HepG2 (cell line): ENCODE measurements around the gene PARD3. TPM values are rescaled to one million over a fixed set of nuclear protein-coding genes. Genes with fewer than 3 reads are reported as not detected.

Source experiments
- ATAC-seq: fragments of 200-7000 bp; cut with Tn5 transposase; 3 replicates; pipeline ENCODE4 v1.9.1; 2020; ENCODE audit warnings: mild to moderate bottlenecking, moderate library complexity
- BruUV-seq: library from RNA; stranded (reverse); fragments of 400-500 nt; replicated peaks from 2 replicates; lab custom pipeline; 2021; lab: Mats Ljungman, UMichigan
- CTCF ChIA-PET: fragments of 300-600 bp; formaldehyde crosslinking; extraction: SDS; loops from one replicate; lab custom pipeline; 2021; ENCODE audit warnings: low total read pairs, inconsistent platforms, low intra/inter-chr PET ratio; lab: Yijun Ruan, JAX
- POLR2A ChIA-PET: fragments of 350-600 bp; sonication (Branson Sonifier 250); formaldehyde crosslinking; loops from one replicate; lab custom pipeline; 2020; ENCODE audit warnings: antibody characterized with exemption, inconsistent platforms; lab: Yijun Ruan, JAX
- DNase-seq: peaks from one replicate; pipeline ENCODE4 v3.0.0-alpha.2; 2015; ENCODE audit warnings: low spot score
- FAIRE-seq: peaks from 3 replicates; lab custom pipeline; 2011; peaks lifted over from hg19 to GRCh38; lab: Jason Lieb, UNC
- H2AFZ ChIP-seq: one replicate; pipeline ENCODE4 v1.6.1; 2011; ENCODE audit warnings: low read length, inconsistent platforms
- H3K27ac ChIP-seq: fragments of 300-600 bp; 3 replicates; pipeline ENCODE4 v1.8.0; 2011; ENCODE audit warnings: mixed run types, mild to moderate bottlenecking, mixed read lengths, low read length, inconsistent platforms; ENCODE audit not compliant: insufficient read depth; ENCODE audit errors: extremely low read length
- H3K27me3 ChIP-seq, 2 experiments: fragments of 200-600 bp in 1 of 2; 2 replicates in 1 of 2; 3 replicates in 1 of 2; pipeline versions ENCODE4 v1.6.0 to v1.8.0; 2011; ENCODE audit warnings: low read length in 2 of 2, mild to moderate bottlenecking in 2 of 2, moderate library complexity in 2 of 2, inconsistent platforms in 1 of 2; ENCODE audit not compliant: insufficient read depth in 2 of 2, control insufficient read depth in 1 of 2
- H3K36me3 ChIP-seq, 2 experiments: fragments of 200-600 bp in 1 of 2; replicated peaks in 1 of 2; 2 replicates in 1 of 2; 3 replicates in 1 of 2; pipeline versions ENCODE4 v1.5.1 to v1.8.0; 2011; ENCODE audit warnings: low read length in 2 of 2, inconsistent platforms in 1 of 2; ENCODE audit not compliant: insufficient read depth in 2 of 2, control insufficient read depth in 1 of 2
- H3K4me1 ChIP-seq: 2 replicates; pipeline ENCODE4 v1.5.1; 2012; ENCODE audit warnings: low read length, inconsistent platforms; ENCODE audit not compliant: insufficient read depth
- H3K4me2 ChIP-seq: 2 replicates; pipeline ENCODE4 v1.6.0; 2011; ENCODE audit warnings: low read depth, low read length, inconsistent platforms
- H3K4me3 ChIP-seq, 3 experiments: fragments of 200-600 bp in 1 of 3; sonication (generic), shearing (Covaris generic) in 1 of 3; replicated peaks in 1 of 3; 2 replicates each; pipeline ENCODE4 v1.5.1; 2011 to 2016; ENCODE audit warnings: low read length in 3 of 3, inconsistent platforms in 2 of 3, low read depth in 2 of 3, mild to moderate bottlenecking in 2 of 3, control low read depth in 1 of 3, mixed read lengths in 1 of 3; ENCODE audit not compliant: insufficient read depth in 1 of 3
- H3K79me2 ChIP-seq: one replicate; pipeline ENCODE4 v1.6.1; 2011; ENCODE audit warnings: low read length, inconsistent platforms; ENCODE audit not compliant: insufficient read depth
- H3K9ac ChIP-seq: 2 replicates; pipeline ENCODE4 v1.6.0; 2011; ENCODE audit warnings: mild to moderate bottlenecking, low read depth, low read length, inconsistent platforms; ENCODE audit not compliant: insufficient read depth
- H3K9me3 ChIP-seq: 2 replicates; pipeline ENCODE4 v1.5.1; 2012; ENCODE audit warnings: mild to moderate bottlenecking, low read length
- H4K20me1 ChIP-seq: 2 replicates; pipeline ENCODE4 v1.6.0; 2011; ENCODE audit warnings: inconsistent platforms, mild to moderate bottlenecking, low read length, moderate library complexity; ENCODE audit not compliant: insufficient read depth
- AHDC1 ChIP-seq: sonication (generic); formaldehyde crosslinking; IDR thresholded peaks from 2 replicates; pipeline ENCODE4 v1.5.1; 2020; ENCODE audit warnings: mild to moderate bottlenecking, missing genetic modification reagents, borderline replicate concordance
- BHLHE40 ChIP-seq: IDR thresholded peaks from 2 replicates; pipeline ENCODE4 v1.6.1; 2011; ENCODE audit warnings: low read length, improper control_type of control experiment
- CTCF ChIP-seq: sonication (generic); formaldehyde crosslinking; IDR thresholded peaks from 2 replicates; pipeline ENCODE4 v1.5.0; 2020; ENCODE audit warnings: mild to moderate bottlenecking, missing genetic modification reagents, moderate library complexity
- FOXO1 ChIP-seq: sonication (generic); formaldehyde crosslinking; IDR thresholded peaks from 2 replicates; pipeline ENCODE4 v1.4.0; 2020; ENCODE audit warnings: missing genetic modification reagents
- FOXP1 ChIP-seq, 2 experiments: fragments of 450-650 bp in 1 of 2; IDR thresholded peaks; 2 replicates each; pipeline ENCODE4 v1.6.1; 2017 to 2018; ENCODE audit warnings: antibody characterized with exemption in 1 of 2
- MEIS2 ChIP-seq: sonication (generic); formaldehyde crosslinking; IDR thresholded peaks from 2 replicates; pipeline ENCODE4 v1.9.0; 2021; ENCODE audit warnings: mild to moderate bottlenecking, missing genetic modification reagents
- NONO ChIP-seq, 2 experiments: fragments of 450-650 bp in 1 of 2; sonication (generic) in 1 of 2; formaldehyde crosslinking in 1 of 2; IDR thresholded peaks in 1 of 2; conservative IDR thresholded peaks in 1 of 2; 2 replicates each; pipeline versions ENCODE4 v1.6.1 to v1.8.0; 2017 to 2022; ENCODE audit warnings: mild to moderate bottlenecking in 1 of 2, missing genetic modification reagents in 1 of 2, moderate library complexity in 1 of 2
- PHF21A ChIP-seq: sonication (generic); formaldehyde crosslinking; IDR thresholded peaks from 2 replicates; pipeline ENCODE4 v1.5.0; 2020; ENCODE audit warnings: mild to moderate bottlenecking, missing genetic modification reagents
- PLRG1 ChIP-seq: fragments of 450-650 bp; conservative IDR thresholded peaks from 2 replicates; pipeline ENCODE4 v1.6.1; 2016
- PRMT3 ChIP-seq: sonication (generic); formaldehyde crosslinking; IDR thresholded peaks from 2 replicates; pipeline ENCODE4 v1.8.1; 2022; ENCODE audit warnings: low read depth, mild to moderate bottlenecking, moderate library complexity, missing genetic modification reagents, borderline replicate concordance
- SMARCE1 ChIP-seq: fragments of 450-650 bp; IDR thresholded peaks from 2 replicates; pipeline ENCODE4 v1.6.1; 2017; ENCODE audit warnings: borderline replicate concordance
- ZFP37 ChIP-seq: sonication (generic); formaldehyde crosslinking; IDR thresholded peaks from 2 replicates; pipeline ENCODE4 v1.4.0; 2020; ENCODE audit warnings: missing genetic modification reagents, borderline replicate concordance
- ZNF343 ChIP-seq: sonication (generic); formaldehyde crosslinking; IDR thresholded peaks from 2 replicates; pipeline ENCODE4 v1.4.0; 2020; ENCODE audit warnings: mild to moderate bottlenecking, missing genetic modification reagents
- ZNF350 ChIP-seq: sonication (generic); formaldehyde crosslinking; IDR thresholded peaks from 2 replicates; pipeline ENCODE4 v1.4.0; 2020; ENCODE audit warnings: mild to moderate bottlenecking, low read depth, missing genetic modification reagents, borderline replicate concordance
- ZNF552 ChIP-seq: sonication (generic); formaldehyde crosslinking; IDR thresholded peaks from 2 replicates; pipeline ENCODE4 v1.9.0; 2022; ENCODE audit warnings: missing genetic modification reagents, mild to moderate bottlenecking, borderline replicate concordance
- ZSCAN20 ChIP-seq: sonication (generic); formaldehyde crosslinking; IDR thresholded peaks from 2 replicates; pipeline ENCODE4 v1.4.0; 2020; ENCODE audit warnings: missing genetic modification reagents, mild to moderate bottlenecking, borderline replicate concordance
- ZSCAN22 ChIP-seq: sonication (generic); formaldehyde crosslinking; IDR thresholded peaks from 2 replicates; pipeline ENCODE4 v1.4.0; 2020; ENCODE audit warnings: mild to moderate bottlenecking, missing genetic modification reagents
- WGBS: methylation state at CpG from one replicate; pipeline ENCODE4 v1.1.6; 2017; ENCODE audit warnings: low lambda C conversion rate; 5-methylcytosine and 5-hydroxymethylcytosine counted together
- in situ Hi-C: cut with HindIII; loops from 2 replicates; pipeline ENCODE4 v1.10.0; 2017; ENCODE audit warnings: low pct_unique_long_range_greater_than_20kb; ENCODE audit not compliant: extremely low pct_ligation_motif_present
- intact Hi-C: fragments of 100-400 bp; cut with micrococcal nuclease; formaldehyde crosslinking; loops from one replicate; pipeline ENCODE4 v1.10.0; 2022; ENCODE audit not compliant: unreplicated experiment
- polyA plus RNA-seq, 8 experiments: library from polyadenylated mRNA; depleted of rRNA in 3 of 8; stranded (reverse) in 7 of 8; unstranded in 1 of 8; fragments of >200 nt; fragmentation: Illumina TruSeq in 4 of 8; extraction: Trizol in 4 of 8; gene quantifications; 2 replicates each; pipeline versions ENCODE4 v1.2.1 to v1.2.3, GENCODE V29; 2011 to 2016; ENCODE audit warnings: low read depth in 4 of 8, missing spikeins in 1 of 8, mixed read lengths in 1 of 8; ENCODE audit not compliant: insufficient read depth in 1 of 8
- total RNA-seq, 5 experiments: library from RNA; depleted of rRNA; stranded (reverse); fragments of >200 nt; fragmentation: Illumina TruSeq; extraction: Trizol; gene quantifications; 2 replicates each; pipeline ENCODE4 v1.2.3, GENCODE V29; 2016; ENCODE audit warnings: low read depth in 1 of 5

The PARD3 gene
- total and polyA plus RNA-seq, 2 of the 13 experiments (the other 11 are each of a cell fraction or from before 2014, with no cell fraction given) = 40.9 to 60.0 TPM

GRCh38 chr10:34721208-34721840 is 93.8 kb downstream of the PARD3 start:
- BruUV-seq = no TSS peak
- no peaks in the 10 kb centered on the region; a peak in 1 of 5 replicates for H3K36me3 ChIP-seq
- H2AFZ ChIP-seq = no peak overlapping the region
- FAIRE-seq (no peak), ATAC-seq (no peak), DNase-seq (no peak)
- ChIA-PET POLR2A (interaction anchor here (0.7 kb wide), 1 partner anchor 10 kb away, joined by 3 read pairs; no protein-coding TSS in a partner anchor), CTCF (no interaction called here)
- H3K9ac ChIP-seq = no peak overlapping the region
- H3K4me2 ChIP-seq = no peak overlapping the region
- peaks cover 18% of the 10 kb centered on the region for H4K20me1 ChIP-seq
- no peak overlapping the region for H3K4me3 ChIP-seq
- intact Hi-C loops = loop anchor here (5.0 kb wide), 1 partner anchor 106 kb away; no protein-coding TSS in a partner anchor
- no peaks in the 10 kb centered on the region for H3K27me3 ChIP-seq
- in situ Hi-C loops = no loop called here
- peaks cover 43% of the 10 kb centered on the region for H3K4me1 ChIP-seq
- over 99% methylated on average over 4 of the region's 5 CpGs for WGBS
- no peaks in the 10 kb centered on the region for H3K9me3 ChIP-seq
- peaks cover 80% of the 10 kb centered on the region for H3K79me2 ChIP-seq
- no peak overlapping the region for H3K27ac ChIP-seq
- no peak for TF ChIP-seq PRMT3 (CRISPR knock-in tag)
- TF ChIP-seq ZNF343 (CRISPR knock-in tag) = no peak
- no peak for TF ChIP-seq NONO (IDR thresholded peaks at IDR 0.05)
- TF ChIP-seq NONO (CRISPR knock-in tag; conservative IDR thresholded peaks at IDR 0.05) = no peak
- no peak for TF ChIP-seq ZSCAN20
- no peak for TF ChIP-seq SMARCE1
- no peak for TF ChIP-seq AHDC1 (CRISPR knock-in tag)
- TF ChIP-seq ZNF350 (CRISPR knock-in tag) = no peak
- TF ChIP-seq FOXP1 (IDR thresholded peaks at IDR 0.05) = no peak
- TF ChIP-seq FOXP1 (CRISPR knock-in tag; IDR thresholded peaks at IDR 0.05) = no peak
- TF ChIP-seq PLRG1 = no peak
- no peak for TF ChIP-seq ZFP37 (CRISPR knock-in tag)
- TF ChIP-seq BHLHE40 = no peak
- TF ChIP-seq FOXO1 (CRISPR knock-in tag) = no peak
- TF ChIP-seq ZNF552 (CRISPR knock-in tag) = no peak
- TF ChIP-seq ZSCAN22 (CRISPR knock-in tag) = no peak
- no peak for TF ChIP-seq CTCF (CRISPR knock-in tag)
- no peak for TF ChIP-seq MEIS2
- no peak for TF ChIP-seq PHF21A (CRISPR knock-in tag)
